ENCODE data around the gene SNPH.

The SNPH gene

GRCh38 chr20:1308702-1309095 lies 42.6 kb downstream of the SNPH start:
- H3K4me3 ChIP-seq (ENCODE audit: low read depth, low read length) = no peak overlapping the region
- in situ Hi-C loops (cut with HindIII; ENCODE audit: low sequenced_read_pairs) = no loop called here
- DNase-seq (ENCODE audit: low read depth) = no peak
- no peak for TF ChIP-seq CTCF (IDR thresholded peaks at IDR 0.05; ENCODE audit: low read depth, low read length, missing control alignments)

DNA sequence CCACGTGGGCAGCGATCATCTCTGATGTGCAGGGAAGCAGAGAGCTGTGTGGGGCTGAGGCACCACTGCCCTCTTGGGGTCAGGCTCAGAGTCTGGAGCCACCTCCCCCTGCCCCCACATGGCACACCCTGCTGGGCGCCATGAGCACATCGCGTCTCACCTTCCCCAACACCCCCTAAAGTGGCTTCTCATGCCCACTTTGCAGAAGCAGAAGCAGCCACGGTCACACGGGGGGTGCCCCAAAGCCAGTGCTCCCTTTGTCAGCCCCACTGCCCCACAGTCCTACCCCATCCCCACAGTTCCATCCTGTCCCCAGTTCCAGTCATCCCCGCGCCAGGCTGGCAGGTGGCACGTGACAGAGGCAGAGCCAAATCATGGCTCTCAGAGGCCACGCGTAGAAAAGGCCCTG lies 43.3 kb downstream of the SNPH start:
- H3K4me3 ChIP-seq (ENCODE audit: low read depth, low read length) = no peak overlapping the region
- no peak for DNase-seq (ENCODE audit: low read depth)
- in situ Hi-C loops (cut with HindIII; ENCODE audit: low sequenced_read_pairs) = no loop called here
- no peak for TF ChIP-seq CTCF (IDR thresholded peaks at IDR 0.05; ENCODE audit: low read depth, low read length, missing control alignments)

- DNase-seq (ENCODE audit: low read depth) = no peak
- in situ Hi-C loops (cut with HindIII; ENCODE audit: low sequenced_read_pairs) = no loop called here
- no peak overlapping the region for H3K4me3 ChIP-seq (ENCODE audit: low read depth, low read length)
- no peak for TF ChIP-seq CTCF (IDR thresholded peaks at IDR 0.05; ENCODE audit: low read depth, low read length, missing control alignments)
Measured at GRCh38 chr20:1310071-1310470, 44.0 kb downstream of the SNPH start.

- DNase-seq (ENCODE audit: low read depth) = no peak
- in situ Hi-C loops (cut with HindIII; ENCODE audit: low sequenced_read_pairs) = no loop called here
- no peak overlapping the region for H3K4me3 ChIP-seq (ENCODE audit: low read depth, low read length)
- TF ChIP-seq CTCF (IDR thresholded peaks at IDR 0.05; ENCODE audit: low read depth, low read length, missing control alignments) = no peak
Measured at GRCh38 chr20:1310506-1311190, 44.6 kb downstream of the SNPH start.

DNA sequence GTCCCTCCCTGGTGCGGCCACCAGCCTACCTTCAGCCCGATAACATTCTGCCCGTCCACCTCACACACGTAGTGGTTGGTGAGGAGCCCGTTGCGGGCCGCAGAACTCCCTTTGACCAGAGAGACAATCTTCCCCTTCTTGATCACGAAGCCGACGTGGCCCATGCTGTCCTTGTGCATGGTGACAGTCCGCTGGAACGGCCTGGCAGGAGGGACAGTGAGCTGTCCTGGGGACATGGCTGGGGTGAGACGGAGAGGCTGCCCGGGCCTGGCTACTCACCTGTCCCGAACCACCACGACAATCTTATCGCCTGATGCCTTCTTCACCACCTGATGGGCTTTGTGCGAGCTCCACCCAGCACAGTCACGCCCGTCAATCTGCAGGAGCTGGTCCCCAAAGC lies 46.2 kb downstream of the SNPH start:
- TF ChIP-seq CTCF (IDR thresholded peaks at IDR 0.05; ENCODE audit: low read depth, low read length, missing control alignments) = no peak
- DNase-seq (ENCODE audit: low read depth) = no peak
- in situ Hi-C loops (cut with HindIII; ENCODE audit: low sequenced_read_pairs) = no loop called here
- no peak overlapping the region for H3K4me3 ChIP-seq (ENCODE audit: low read depth, low read length)

DNA sequence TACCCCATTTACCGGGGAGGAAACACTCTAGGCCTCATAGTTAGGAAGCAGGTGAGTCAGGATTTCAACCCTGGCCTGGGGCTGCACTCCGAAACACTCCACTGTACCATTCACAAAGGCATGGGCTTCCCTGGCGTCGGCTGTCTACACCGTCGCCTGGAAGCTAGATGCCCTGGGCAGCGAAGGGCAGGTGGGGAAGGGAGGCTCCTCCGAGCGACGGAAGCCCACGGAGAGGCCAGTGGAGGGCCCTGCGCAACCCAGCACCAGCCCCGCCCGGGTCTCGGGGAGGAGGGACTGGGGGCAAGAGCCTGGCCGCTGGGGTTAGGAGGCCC lies 46.8 kb downstream of the SNPH start:
- TF ChIP-seq CTCF (IDR thresholded peaks at IDR 0.05; ENCODE audit: low read depth, low read length, missing control alignments) = no peak
- in situ Hi-C loops (cut with HindIII; ENCODE audit: low sequenced_read_pairs) = no loop called here
- no peak overlapping the region for H3K4me3 ChIP-seq (ENCODE audit: low read depth, low read length)
- DNase-seq (ENCODE audit: low read depth) = no peak
